OCI-M2 (cell line): ENCODE measurements around the gene LARGE2.

ENCODE experiments used
- DNase-seq: peaks from one replicate; lab custom pipeline; 2025; ENCODE audit not compliant: unreplicated experiment; lab: John Stamatoyannopoulos, UW

The LARGE2 gene

GRCh38 chr11:45928535-45929215 is 6.2 kb downstream of the LARGE2 start:
- no peak for DNase-seq

GRCh38 chr11:45929486-45930030 is 7.1 kb downstream of the LARGE2 start:
- no peak for DNase-seq

- DNase-seq: no peak
These were observed 7.8 kb downstream of the LARGE2 start for GRCh38 chr11:45930031-45930794.

GRCh38 chr11:45930951-45931570 is 8.6 kb downstream of the LARGE2 start:
- DNase-seq: no peak

- no peak for DNase-seq
These were observed 9.3 kb downstream of the LARGE2 start for GRCh38 chr11:45931739-45932138.

GRCh38 chr11:45932217-45932616 is 9.8 kb downstream of the LARGE2 start:
- no peak for DNase-seq

- DNase-seq: no peak
These were observed 10.8 kb downstream of the LARGE2 start for GRCh38 chr11:45933131-45933831.

- DNase-seq: no peak
These were observed 11.6 kb downstream of the LARGE2 start for GRCh38 chr11:45933846-45934579.

GRCh38 chr11:45934580-45935318 is 12.3 kb downstream of the LARGE2 start:
- DNase-seq: no peak

- DNase-seq: no peak
These were observed 13.1 kb downstream of the LARGE2 start for GRCh38 chr11:45935349-45936064.

GRCh38 chr11:45936511-45937054 is 14.1 kb downstream of the LARGE2 start:
- no peak for DNase-seq

- DNase-seq: no peak
These were observed 15.5 kb downstream of the LARGE2 start for GRCh38 chr11:45937916-45938315.

- no peak for DNase-seq
These were observed 17.4 kb downstream of the LARGE2 start for GRCh38 chr11:45939836-45940235.

GRCh38 chr11:45941285-45941684 is 18.8 kb downstream of the LARGE2 start:
- no peak for DNase-seq

- DNase-seq: no peak
These were observed 19.9 kb downstream of the LARGE2 start for GRCh38 chr11:45942381-45942780.

- DNase-seq: no peak
These were observed 23.0 kb downstream of the LARGE2 start for GRCh38 chr11:45945397-45945999.

- DNase-seq: no peak
These were observed 25.4 kb downstream of the LARGE2 start for GRCh38 chr11:45947885-45948284.

- no peak for DNase-seq
These were observed 25.9 kb downstream of the LARGE2 start for GRCh38 chr11:45948356-45948755.
